IMR-90 (cell line): Measurements from ENCODE around the gene PCYT1A. TPM values are rescaled to one million over a fixed set of nuclear protein-coding genes. Genes with fewer than 3 reads are reported as not detected.
A peak's percentile ranks its signal among the peaks of the same experiment; 100 is the strongest.

ENCODE experiments used
- ATAC-seq: fragments of 200-7000 bp; cut with Tn5 transposase; 2 replicates; pipeline ENCODE4 v1.9.1; 2020; ENCODE audit warnings: low read depth, mild to moderate bottlenecking, moderate library complexity
- BruUV-seq: library from RNA; stranded (reverse); fragments of 400-500 nt; replicated peaks from 2 replicates; lab custom pipeline; 2021; lab: Mats Ljungman, UMichigan
- CTCF ChIA-PET: fragments of 300-600 bp; formaldehyde crosslinking; extraction: SDS; loops from one replicate; lab custom pipeline; 2021; ENCODE audit warnings: antibody characterized with exemption; lab: Yijun Ruan, JAX
- POLR2A ChIA-PET: fragments of 300-600 bp; sonication (Branson Sonifier 250); formaldehyde crosslinking; loops from one replicate; lab custom pipeline; 2022; ENCODE audit warnings: antibody characterized with exemption; ENCODE audit not compliant: unreplicated experiment; lab: Charles Lee
- DNase-seq: peaks from one replicate; pipeline ENCODE4 v3.0.0; 2013
- H2AFZ ChIP-seq: replicated peaks from 2 replicates; pipeline ENCODE3; 2013; ENCODE audit warnings: low read length, mild to moderate bottlenecking; ENCODE audit not compliant: poor library complexity
- H2AK5ac ChIP-seq: 2 replicates; pipeline ENCODE4 v1.6.1; 2013; ENCODE audit warnings: low read depth, low read length, inconsistent platforms
- H2AK9ac ChIP-seq: replicated peaks from 2 replicates; pipeline ENCODE3; 2013; ENCODE audit warnings: mild to moderate bottlenecking, low read depth, low read length, moderate library complexity; ENCODE audit not compliant: poor library complexity
- H2BK120ac ChIP-seq: 2 replicates; pipeline ENCODE4 v1.6.1; 2013; ENCODE audit warnings: low read depth, low read length, inconsistent platforms
- H2BK15ac ChIP-seq: 3 replicates; pipeline ENCODE4 v1.6.1; 2013; ENCODE audit warnings: low read depth, low read length, inconsistent platforms
- H2BK20ac ChIP-seq: 2 replicates; pipeline ENCODE4 v1.6.1; 2013; ENCODE audit warnings: low read depth, mild to moderate bottlenecking, inconsistent platforms, low read length, moderate library complexity
- H2BK5ac ChIP-seq: 2 replicates; pipeline ENCODE4 v1.6.1; 2013; ENCODE audit warnings: mild to moderate bottlenecking, low read depth, low read length, inconsistent platforms; ENCODE audit not compliant: poor library complexity, severe bottlenecking
- H3K14ac ChIP-seq: replicated peaks from 2 replicates; pipeline ENCODE4 v1.6.1; 2013; ENCODE audit warnings: low read depth, low read length, inconsistent platforms
- H3K18ac ChIP-seq: 2 replicates; pipeline ENCODE4 v1.6.1; 2013; ENCODE audit warnings: low read depth, low read length, control low read depth
- H3K23ac ChIP-seq: 2 replicates; pipeline ENCODE4 v1.6.1; 2013; ENCODE audit warnings: low read depth, low read length, inconsistent platforms
- H3K27ac ChIP-seq: 2 replicates; pipeline ENCODE4 v1.5.1; 2013; ENCODE audit warnings: mild to moderate bottlenecking, control low read depth, low read length; ENCODE audit not compliant: insufficient read depth
- H3K27me3 ChIP-seq: 2 replicates; pipeline ENCODE4 v1.6.1; 2013; ENCODE audit warnings: low read length; ENCODE audit not compliant: control insufficient read depth, insufficient read depth
- H3K36me3 ChIP-seq: 2 replicates; pipeline ENCODE4 v1.6.1; 2013; ENCODE audit warnings: low read length, mixed read lengths; ENCODE audit not compliant: control insufficient read depth, insufficient read depth
- H3K4ac ChIP-seq: 2 replicates; pipeline ENCODE4 v1.6.1; 2013; ENCODE audit warnings: low read depth, low read length, inconsistent platforms
- H3K4me1 ChIP-seq: 2 replicates; pipeline ENCODE4 v1.6.1; 2013; ENCODE audit warnings: low read length, mixed read lengths; ENCODE audit not compliant: control insufficient read depth, insufficient read depth
- H3K4me2 ChIP-seq: 2 replicates; pipeline ENCODE4 v1.6.1; 2013; ENCODE audit warnings: low read depth, mild to moderate bottlenecking, control low read depth, low read length, moderate library complexity
- H3K4me3 ChIP-seq: 2 replicates; pipeline ENCODE4 v1.5.1; 2013; ENCODE audit warnings: low read depth, mild to moderate bottlenecking, control low read depth, low read length, moderate library complexity; ENCODE audit not compliant: insufficient read depth
- H3K56ac ChIP-seq: 2 replicates; pipeline ENCODE4 v1.6.1; 2013; ENCODE audit warnings: low read length, inconsistent platforms; ENCODE audit not compliant: insufficient read depth; ENCODE audit errors: extremely low read depth
- H3K79me1 ChIP-seq, 2 experiments: 2 replicates each; pipeline ENCODE4 v1.6.1; 2013; ENCODE audit warnings: low read length in 2 of 2, inconsistent platforms in 1 of 2, low read depth in 1 of 2
- H3K9ac ChIP-seq: 2 replicates; pipeline ENCODE4 v1.6.1; 2013; ENCODE audit warnings: low read depth, low read length, control low read depth
- H3K9me1 ChIP-seq: 2 replicates; pipeline ENCODE4 v1.6.1; 2013; ENCODE audit warnings: low read length, inconsistent platforms; ENCODE audit not compliant: insufficient read depth
- H3K9me3 ChIP-seq: 2 replicates; pipeline ENCODE4 v1.6.1; 2013; ENCODE audit warnings: low read length; ENCODE audit not compliant: control insufficient read depth, insufficient read depth
- H4K20me1 ChIP-seq: 2 replicates; pipeline ENCODE4 v1.6.1; 2013; ENCODE audit warnings: low read length, inconsistent platforms; ENCODE audit not compliant: insufficient read depth
- H4K5ac ChIP-seq: 2 replicates; pipeline ENCODE4 v1.6.1; 2013; ENCODE audit warnings: mild to moderate bottlenecking, low read depth, low read length, control low read depth
- H4K8ac ChIP-seq, 2 experiments: 2 replicates each; pipeline ENCODE4 v1.6.1; 2013; ENCODE audit warnings: low read depth in 2 of 2, low read length in 2 of 2, control low read depth in 1 of 2, inconsistent platforms in 1 of 2
- H4K91ac ChIP-seq: 2 replicates; pipeline ENCODE4 v1.6.1; 2013; ENCODE audit warnings: low read depth, low read length, inconsistent platforms; ENCODE audit not compliant: insufficient read depth
- BHLHE40 ChIP-seq: fragments of 150-350 bp; IDR thresholded peaks from 2 replicates; pipeline ENCODE4 v1.6.1; 2016; ENCODE audit warnings: mild to moderate bottlenecking, low read depth, low read length
- CHD1 ChIP-seq: IDR thresholded peaks from 2 replicates; pipeline ENCODE4 v1.6.1; 2012; ENCODE audit warnings: low read depth, low read length, improper control_type of control experiment
- CTCF ChIP-seq: conservative IDR thresholded peaks from 2 replicates; pipeline ENCODE4 v1.5.1; 2012; ENCODE audit warnings: mild to moderate bottlenecking, low read depth, low read length, improper control_type of control experiment
- FOS ChIP-seq: fragments of 150-350 bp; IDR thresholded peaks from 2 replicates; pipeline ENCODE4 v1.6.1; 2016; ENCODE audit warnings: low read depth, low read length
- MAFK ChIP-seq: IDR thresholded peaks from 2 replicates; pipeline ENCODE4 v1.6.1; 2012; ENCODE audit warnings: low read depth, low read length, improper control_type of control experiment
- MAZ ChIP-seq: IDR thresholded peaks from 2 replicates; pipeline ENCODE4 v1.6.1; 2012; ENCODE audit warnings: low read depth, mild to moderate bottlenecking, low read length, improper control_type of control experiment, moderate library complexity, borderline replicate concordance
- MXI1 ChIP-seq: IDR thresholded peaks from 2 replicates; pipeline ENCODE4 v1.6.1; 2012; ENCODE audit warnings: low read depth, mild to moderate bottlenecking, low read length, moderate library complexity, borderline replicate concordance
- POLR2A ChIP-seq: IDR thresholded peaks from 2 replicates; pipeline ENCODE4 v1.6.1; 2012; ENCODE audit warnings: mild to moderate bottlenecking, low read depth, low read length
- RCOR1 ChIP-seq: IDR thresholded peaks from 2 replicates; pipeline ENCODE4 v1.6.1; 2012; ENCODE audit warnings: mild to moderate bottlenecking, low read length, improper control_type of control experiment; ENCODE audit not compliant: insufficient replicate concordance
- RFX5 ChIP-seq: IDR thresholded peaks from 2 replicates; pipeline ENCODE4 v1.8.0; 2012; ENCODE audit warnings: low read depth, mild to moderate bottlenecking, low read length, moderate library complexity
- SMC3 ChIP-seq: fragments of 150-350 bp; IDR thresholded peaks from 2 replicates; pipeline ENCODE4 v1.6.1; 2016; ENCODE audit warnings: low read depth, mild to moderate bottlenecking, antibody characterized with exemption, low read length, moderate library complexity
- WGBS, 2 experiments: methylation state at CpG; one replicate each; pipeline versions ENCODE4 v1.1.5 to v1.1.7; 2013; ENCODE audit warnings: missing lambda C conversion rate in 2 of 2; ENCODE audit not compliant: insufficient read length in 1 of 2; ENCODE audit errors: extremely low coverage in 2 of 2; 5-methylcytosine and 5-hydroxymethylcytosine counted together
- dilution Hi-C: fragments of 300-500 bp; cut with HindIII; formaldehyde crosslinking; loops from one replicate; pipeline ENCODE4 v1.14.3; 2018; ENCODE audit warnings: low sequenced_read_pairs; ENCODE audit not compliant: unreplicated experiment
- in situ Hi-C: fragments of 300-500 bp; cut with MboI; formaldehyde crosslinking; loops from 3 replicates; pipeline ENCODE4 v1.14.3; 2019; ENCODE audit warnings: low sequenced_read_pairs, inconsistent platforms, mixed read lengths
- intact Hi-C: fragments of 100-400 bp; cut with micrococcal nuclease; formaldehyde crosslinking; loops from 2 replicates; pipeline ENCODE4 v1.10.0; 2022
- polyA plus RNA-seq, 3 experiments: library from polyadenylated mRNA; depleted of rRNA; stranded (reverse); fragments of >200 nt; gene quantifications; 2 replicates each; pipeline ENCODE4 v1.2.3, GENCODE V29; 2012; ENCODE audit warnings: low replicate concordance in 1 of 3
- total RNA-seq: library from RNA; depleted of rRNA; stranded (reverse); fragments of >200 nt; gene quantifications from 2 replicates; pipeline ENCODE4 v1.2.3, GENCODE V29; 2012

PCYT1A gene
- total and polyA plus RNA-seq, 2 of the 4 experiments (the other 2 are of a cell fraction), result 62.8 to 127 TPM

- Histone ChIP-seq H3K9me1 (0 out of 2 replicates have a peak, but pooled peaks cover 3% of the 10 kb centered on the region), H3K56ac (no peak overlapping the region), H2BK120ac (no peak overlapping the region), H3K9ac (no peak overlapping the region), H3K4me3 (no peak overlapping the region), H3K18ac (no peak overlapping the region), H2AK9ac (peak overlapping the region; percentile 50), H2BK5ac (no peak overlapping the region), H2BK20ac (no peak overlapping the region), H4K8ac (no peak overlapping the region), H3K4me1 (0 out of 2 replicates have a peak, but pooled peaks cover 2% of the 10 kb centered on the region), H3K23ac (no peak overlapping the region), H4K20me1 (no peaks in the 10 kb centered on the region; the same call in 1 of the 2 replicates), H3K27ac (no peak overlapping the region), H3K14ac (no peak overlapping the region), H3K79me1 (no peaks in the 10 kb centered on the region), H4K91ac (no peak overlapping the region), H3K9me3 (no peaks in the 10 kb centered on the region), H2BK15ac (no peak overlapping the region), H3K27me3 (peaks cover 9% of the 10 kb centered on the region; the same call in 1 of the 2 replicates), H3K4me2 (no peak overlapping the region), H4K5ac (no peak overlapping the region), H2AFZ (peak overlapping the region; percentile 82), H3K4ac (no peak overlapping the region), H2AK5ac (no peak overlapping the region), H3K36me3 (no peaks in the 10 kb centered on the region)
- TF ChIP-seq MAFK (no peak), BHLHE40 (no peak), CHD1 (no peak), RCOR1 (no peak), MXI1 (no peak), CTCF (no peak), POLR2A (no peak), SMC3 (no peak), MAZ (no peak), RFX5 (no peak), FOS (no peak)
- BruUV-seq, result no TSS peak
- in situ Hi-C loops, result no loop called here
- intact Hi-C loops, result no loop called here
- POLR2A ChIA-PET, result no interaction called here
- WGBS, 2 experiments, result 91% methylated on average over 9 of the region's 19 CpGs; no CpG with 5 or more reads in 1 of the 2 experiments
- DNase-seq, result no peak
- CTCF ChIA-PET, result no interaction called here
- dilution Hi-C loops, result no loop called here
- no peak for ATAC-seq
Observed at GRCh38 chr3:196219970-196220311, 67.6 kb downstream of the PCYT1A start.
